Measurements from ENCODE around the gene SLC44A5.
A peak's percentile ranks its signal among the peaks of the same experiment; 100 is the strongest.
"Not testable (repeated sequence)": the region's sequence is repeated elsewhere in the genome, so short reads cannot be mapped to it uniquely, and the experiment has no call there.

The SLC44A5 gene

DNA sequence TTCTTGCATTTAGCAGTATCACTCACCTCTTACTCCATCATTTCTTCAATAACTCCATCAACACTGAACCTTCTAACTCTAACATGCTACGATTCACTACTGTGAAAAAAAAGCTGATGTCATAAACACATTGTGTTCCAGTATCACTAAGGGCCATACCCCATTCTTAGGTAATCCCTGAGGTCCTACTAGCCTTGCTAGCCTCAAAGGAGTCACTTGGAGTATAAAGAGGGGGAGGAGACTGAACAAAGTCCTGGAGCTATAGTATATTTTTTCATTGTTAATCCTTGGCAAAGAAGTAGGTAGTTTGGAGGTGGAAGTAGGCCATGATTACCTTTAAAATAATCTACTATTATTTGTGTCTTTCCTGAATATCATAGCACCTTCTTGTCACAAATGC is at the start of gene SLC44A5:
TSS of gene SLC44A5 (minus strand) at position 101 of the 400 bp plus-strand sequence. CDS start 69,667 bp downstream, outside the sequence.
- DNase-seq = no peak

- DNase-seq = no peak
These were observed 45.0 kb upstream of the SLC44A5 start for GRCh38 chr1:75655931-75656330.

GRCh38 chr1:75647183-75647582 is 36.3 kb upstream of the SLC44A5 start:
- DNase-seq = not testable (repeated sequence)

GRCh38 chr1:75645153-75645552 is 34.2 kb upstream of the SLC44A5 start:
- DNase-seq = not testable (repeated sequence)

GRCh38 chr1:75643460-75643859 is 32.5 kb upstream of the SLC44A5 start:
- no peak for DNase-seq

DNA sequence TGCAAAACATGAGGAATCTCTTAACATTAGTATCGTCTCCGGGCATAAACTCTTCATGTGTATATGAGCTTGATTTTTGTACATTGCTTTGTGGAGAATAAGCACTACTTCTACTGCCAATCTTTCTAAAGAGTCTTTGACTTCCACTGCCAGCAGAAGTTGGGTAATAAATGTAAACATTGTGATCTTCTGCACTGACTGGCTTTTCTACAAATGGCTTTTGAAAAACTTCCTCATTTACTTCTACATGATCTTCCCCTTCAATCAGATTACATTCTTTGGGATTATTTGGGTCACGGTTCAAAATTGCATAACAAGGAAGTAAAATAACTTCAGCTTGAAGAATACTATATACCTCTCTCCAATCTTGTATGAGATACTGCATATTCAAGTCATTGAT is 30.4 kb upstream of the SLC44A5 start:
- DNase-seq = no peak

DNA sequence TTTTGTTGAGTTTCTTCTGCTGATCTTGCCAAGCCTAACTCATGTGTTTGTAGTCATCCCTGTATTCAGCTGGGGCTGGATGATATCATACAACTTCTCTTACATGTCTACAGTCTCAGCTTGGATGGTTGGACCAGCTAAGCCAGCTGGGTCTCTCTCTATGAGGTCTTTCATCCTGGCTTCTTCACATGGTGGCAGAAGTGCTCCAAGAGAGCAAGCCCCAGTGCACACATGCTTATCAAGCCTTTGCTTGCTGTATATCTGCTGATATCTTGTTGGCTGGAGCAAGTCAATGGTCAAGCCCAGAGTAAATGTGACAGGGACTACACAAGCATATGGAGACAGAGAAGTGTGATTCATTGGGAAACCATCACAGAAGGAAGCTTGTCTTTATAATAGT is 29.2 kb upstream of the SLC44A5 start:
- DNase-seq = no peak

- no peak for DNase-seq
These were observed 21.5 kb upstream of the SLC44A5 start for GRCh38 chr1:75632350-75632949.

DNA sequence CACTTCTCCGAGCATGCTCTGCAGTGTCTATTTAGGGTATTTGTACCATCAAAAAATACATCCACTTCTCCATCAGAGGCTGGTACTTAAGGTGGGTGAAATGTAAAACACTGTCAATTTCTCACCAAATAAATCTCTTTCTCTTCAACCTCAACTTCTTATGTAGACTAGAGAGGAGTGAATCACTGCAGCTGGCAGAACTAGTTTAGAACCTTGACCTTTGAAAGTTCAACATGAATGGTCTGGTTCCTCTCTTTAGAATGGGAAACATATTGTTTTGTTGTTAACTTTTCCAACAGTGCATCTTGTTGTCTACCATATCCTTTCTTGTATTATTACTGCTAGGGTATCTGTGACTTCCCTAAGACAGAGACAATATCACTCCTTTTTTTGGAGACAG is 20.1 kb upstream of the SLC44A5 start:
- DNase-seq = no peak

DNA sequence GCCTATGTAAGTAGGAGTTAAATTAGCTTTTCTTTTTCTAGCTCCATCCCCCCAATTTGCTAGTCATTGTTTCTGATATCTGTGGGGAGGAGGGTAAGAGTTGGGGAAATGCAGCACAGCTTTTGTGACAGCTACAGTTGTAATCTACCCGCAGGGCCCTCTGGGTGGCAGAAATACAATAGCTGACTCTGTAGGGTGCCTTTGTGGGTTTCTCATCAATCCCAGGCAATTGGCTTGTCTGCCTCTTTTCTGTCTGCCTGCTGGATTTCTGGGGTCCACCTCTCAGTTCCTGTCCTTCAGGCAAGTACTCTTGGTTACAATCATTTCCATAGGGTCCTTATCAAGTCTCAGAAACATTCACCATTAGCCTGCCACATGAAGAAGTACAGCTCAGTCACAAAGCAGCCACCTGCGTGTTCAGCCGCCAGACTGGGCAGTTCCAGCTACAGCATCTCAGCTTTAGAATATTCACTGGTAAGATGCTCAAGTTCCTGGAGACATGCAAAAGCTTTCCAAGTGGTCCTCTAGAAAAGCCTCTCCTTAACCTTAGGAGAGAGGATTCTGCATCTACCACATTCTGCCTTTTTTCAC is 19.2 kb upstream of the SLC44A5 start:
- no peak for DNase-seq

- DNase-seq = no peak
These were observed 14.9 kb upstream of the SLC44A5 start for GRCh38 chr1:75625795-75626194.

DNA sequence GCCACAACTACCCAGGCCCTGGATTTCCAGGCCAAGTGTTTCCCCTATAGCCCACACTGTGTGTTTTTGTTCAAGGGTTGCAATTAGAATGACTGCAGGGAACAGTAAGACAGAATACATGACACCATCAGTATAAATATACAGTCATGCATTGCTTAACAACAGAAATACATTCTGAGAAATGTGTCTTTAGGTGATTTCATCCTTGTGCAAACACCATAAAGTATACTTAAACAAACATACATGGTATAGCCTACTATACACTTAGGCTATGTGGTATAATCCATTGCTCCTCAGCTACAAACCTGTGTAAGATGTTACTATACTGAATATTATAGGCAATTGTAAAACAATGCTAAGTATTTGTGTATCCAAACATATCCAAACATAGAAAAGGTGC is 7.5 kb upstream of the SLC44A5 start:
- DNase-seq = no peak

GRCh38 chr1:75616436-75617433 is 5.8 kb upstream of the SLC44A5 start:
- DNase-seq = no peak

- DNase-seq = peak in 1 of 2 donors; percentile 24
These were observed 4.9 kb upstream of the SLC44A5 start for GRCh38 chr1:75615613-75616435.

DNA sequence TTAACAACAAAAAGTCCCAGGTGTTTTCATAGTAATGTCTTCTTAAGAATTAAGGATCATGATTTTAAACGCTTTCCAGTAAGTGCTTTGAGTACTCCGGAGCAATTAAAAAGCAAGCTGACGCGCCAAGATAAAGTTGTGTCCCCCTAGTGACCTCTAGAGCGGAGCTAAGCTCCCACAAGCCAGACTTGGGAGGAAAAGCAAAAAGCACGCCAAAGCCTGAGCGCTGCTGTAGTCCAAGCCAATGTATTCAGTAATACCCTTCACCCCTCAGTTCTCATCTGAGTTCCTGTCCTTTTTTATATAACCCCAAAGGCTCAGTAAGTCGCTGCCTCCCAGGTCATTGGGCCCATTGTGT is 3.5 kb upstream of the SLC44A5 start:
- DNase-seq = no peak

DNA sequence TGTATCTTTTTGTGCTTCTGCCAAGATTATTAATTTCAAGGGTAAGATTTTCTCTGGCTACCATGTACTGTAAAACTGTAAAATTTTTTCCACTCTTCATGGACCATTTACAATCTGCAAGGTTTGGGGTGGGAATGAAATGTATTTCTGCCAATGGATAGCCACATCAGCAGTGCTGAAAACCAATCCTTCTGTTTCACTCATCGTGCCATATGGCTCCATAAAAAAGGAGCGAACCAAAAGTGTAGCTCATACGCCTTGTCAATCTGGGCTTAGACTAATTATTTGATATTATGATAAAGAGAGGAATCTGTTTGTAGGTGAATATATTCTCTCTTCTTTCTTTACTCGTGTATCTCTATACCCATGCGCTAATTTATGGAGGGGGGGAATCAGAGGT is 3.0 kb upstream of the SLC44A5 start:
- DNase-seq = no peak

DNA sequence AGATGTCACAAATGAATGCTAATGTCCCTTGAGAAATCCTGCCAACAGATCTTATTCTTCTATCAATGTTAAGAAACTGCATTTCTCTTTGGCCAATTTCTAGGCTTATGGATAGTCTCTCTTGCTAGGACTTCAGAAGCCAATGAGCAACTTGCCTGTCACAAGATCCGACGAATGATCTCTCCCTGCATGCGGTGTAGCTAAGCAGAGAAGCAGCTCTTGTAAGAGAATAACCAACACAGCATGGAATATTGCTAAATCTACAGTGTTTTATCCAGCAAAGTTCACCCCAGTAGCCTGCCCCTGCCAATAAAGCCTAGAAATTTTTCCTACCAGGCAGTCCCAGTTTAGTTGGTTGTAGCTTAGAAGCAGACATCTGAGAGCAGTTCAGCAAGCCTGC is 2.1 kb upstream of the SLC44A5 start:
- no peak for DNase-seq

DNA sequence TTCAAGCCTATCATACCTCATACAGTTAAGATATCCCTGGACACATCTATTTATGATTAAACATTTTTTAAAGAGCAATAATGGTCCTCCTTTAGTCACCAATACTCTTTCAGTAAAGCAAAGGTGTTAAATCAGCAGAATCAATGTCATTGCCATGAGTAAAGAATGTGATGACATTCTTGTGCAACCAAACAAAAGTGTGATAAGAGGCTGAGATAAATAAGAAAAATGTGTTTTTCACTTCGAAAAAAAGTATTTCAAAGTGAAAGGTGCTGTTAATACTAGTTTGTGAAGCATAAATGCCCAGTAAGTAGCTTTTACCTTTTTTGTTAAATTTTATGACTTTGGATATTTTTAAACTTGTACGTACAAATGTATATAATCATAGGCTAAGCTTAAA is 8.4 kb downstream of the SLC44A5 start:
- DNase-seq = no peak

DNA sequence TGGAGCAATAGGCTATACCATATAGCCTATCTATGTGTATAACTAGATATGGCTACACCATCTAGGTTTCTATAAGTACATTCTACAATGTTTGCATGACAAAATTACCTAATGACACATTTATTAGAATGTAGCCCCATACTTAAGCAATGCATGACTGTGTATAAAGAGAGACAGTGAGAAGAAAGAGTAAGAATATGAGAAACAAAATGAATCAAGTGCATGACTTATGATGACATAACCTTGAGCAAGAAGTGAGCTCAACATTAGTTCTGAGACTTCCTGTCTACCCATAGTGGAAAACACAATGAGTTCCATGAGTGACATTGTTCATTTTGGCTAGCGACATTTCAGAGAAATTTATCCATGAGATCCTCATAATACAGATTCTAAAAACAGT is 10.1 kb downstream of the SLC44A5 start:
- DNase-seq = no peak

DNA sequence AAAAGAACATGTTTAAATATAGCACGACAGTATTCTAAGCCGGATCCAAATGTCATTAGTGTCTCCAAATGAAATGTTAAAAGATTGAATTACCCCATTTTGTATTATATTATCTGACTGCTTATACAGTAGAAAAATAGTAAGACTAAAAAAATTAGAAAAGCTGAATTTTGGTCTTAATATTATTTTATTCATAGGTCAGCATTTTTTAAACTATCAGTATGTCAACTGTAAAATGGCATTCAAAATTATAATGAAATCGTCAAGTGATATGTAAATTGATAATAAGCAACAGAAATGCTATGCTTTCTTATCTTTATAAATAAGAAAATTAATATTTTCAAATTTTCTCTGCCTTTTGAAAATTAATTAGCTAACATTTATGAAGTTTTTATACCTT is 16.6 kb downstream of the SLC44A5 start:
- DNase-seq = no peak

DNA sequence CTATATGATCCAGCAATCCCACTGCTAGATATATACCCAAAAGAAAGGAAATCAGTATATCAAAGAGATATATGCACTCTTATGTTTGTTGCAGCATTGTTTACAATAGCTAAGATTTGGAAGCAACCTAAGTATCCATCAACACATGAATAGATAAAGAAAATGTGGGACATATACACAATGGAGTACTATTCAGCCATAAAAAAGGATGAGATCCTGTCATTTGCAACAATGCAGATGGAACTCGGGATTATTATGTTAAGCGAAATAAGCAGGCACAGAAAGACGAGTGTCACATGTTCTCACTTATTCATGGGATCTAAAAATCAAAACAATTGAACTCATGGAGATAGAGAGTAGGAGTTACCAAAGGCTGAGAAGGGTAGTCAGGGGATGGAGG is 17.5 kb downstream of the SLC44A5 start:
- not testable (repeated sequence) for DNase-seq

DNA sequence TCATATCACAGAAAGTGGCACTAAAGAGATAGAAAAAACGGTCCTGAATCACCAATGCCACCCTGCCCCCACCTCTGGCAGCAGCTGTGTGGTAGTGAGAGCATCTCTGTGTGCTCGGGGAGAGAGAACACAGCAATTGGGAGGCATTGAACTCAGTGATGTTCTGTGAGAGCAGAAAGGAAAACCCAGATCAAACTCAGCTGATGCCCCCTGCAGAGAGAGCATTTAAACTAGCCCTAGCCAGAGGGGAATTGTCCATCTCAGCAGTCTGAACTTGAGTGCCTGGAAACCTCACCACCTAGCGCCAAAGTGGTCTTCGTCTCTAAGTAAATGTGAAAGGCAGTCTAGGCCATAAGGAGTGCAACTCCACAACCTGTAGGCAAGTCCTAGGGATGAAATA is 21.3 kb downstream of the SLC44A5 start:
- no peak for DNase-seq

All from stimulated activated CD4-positive, alpha-beta T cell treated with anti-CD3 and anti-CD28 coated beads, Interleukin-2, amount 100 ng/mL, for 24 hours (primary cell).